ENCODE data around the gene MYOM3. TPM values are rescaled to one million over a fixed set of nuclear protein-coding genes. Genes with fewer than 3 reads are reported as not detected.
A peak's percentile ranks its signal among the peaks of the same experiment; 100 is the strongest.

The MYOM3 gene
- total RNA-seq = 0.88 TPM

DNA sequence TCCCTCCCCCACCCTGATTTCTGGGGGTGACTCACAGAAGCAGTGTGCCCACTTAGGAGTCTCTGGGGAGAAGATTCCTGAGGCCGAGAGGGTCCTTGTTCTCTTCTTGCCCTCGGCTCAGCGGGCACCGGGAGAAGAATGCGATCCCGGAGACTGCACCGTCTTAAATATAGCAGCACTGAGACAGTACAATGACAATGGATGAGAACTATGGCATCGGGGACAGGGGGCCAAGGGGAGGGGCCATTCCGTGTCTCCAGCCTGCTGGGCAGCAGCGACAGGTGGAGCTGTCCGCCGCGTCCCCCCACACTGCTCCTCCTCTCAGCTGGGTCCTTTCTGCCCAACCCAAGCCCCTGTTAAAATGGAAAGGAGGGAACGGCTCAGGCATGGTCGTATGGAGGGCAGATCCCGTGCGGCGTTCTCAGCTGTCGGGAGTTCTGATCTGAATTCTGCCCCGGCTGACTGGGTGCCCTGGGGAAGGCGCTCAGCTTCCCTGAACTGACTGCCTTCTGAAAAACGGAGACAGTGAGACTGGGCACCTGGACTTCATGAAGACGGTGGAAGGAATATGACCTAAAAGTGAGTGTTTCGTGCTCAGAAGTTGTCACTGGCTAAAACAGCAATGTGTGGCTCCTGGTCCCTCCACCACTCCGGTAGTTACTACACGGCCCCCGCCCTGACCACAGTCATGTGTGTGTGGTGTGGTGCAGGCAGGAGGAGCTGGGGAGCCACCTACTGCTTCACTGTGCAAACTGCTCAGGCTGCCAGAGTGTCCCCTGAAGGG, at the start of gene MYOM3:
Gene MYOM3, minus strand, starts transcription at position 140 of the 784 bp plus-strand sequence. CDS start 3,499 bp downstream, outside the sequence.
- peak; percentile 58 for ATAC-seq

DNA sequence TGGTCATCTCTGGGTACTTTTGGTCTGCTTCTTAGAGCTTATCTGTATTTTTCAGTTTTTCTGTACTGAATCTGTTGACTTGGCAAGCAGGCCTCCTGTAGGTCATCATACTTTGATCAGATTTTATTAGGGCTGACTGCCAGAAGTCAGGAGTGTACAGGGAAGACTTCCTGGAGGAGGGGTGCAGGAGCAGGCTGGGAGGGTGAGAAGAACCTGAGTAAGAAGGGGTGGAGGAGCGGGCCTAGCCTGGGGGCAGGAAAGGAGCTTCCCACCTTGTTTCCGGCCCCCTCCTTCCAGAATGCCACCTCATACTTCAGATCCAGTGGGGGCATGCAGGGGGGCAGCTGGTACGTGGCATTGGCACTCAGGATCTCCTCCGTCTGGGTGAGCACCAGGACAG, 49.3 kb upstream of the MYOM3 start:
- peak; percentile 34 for ATAC-seq

DNA sequence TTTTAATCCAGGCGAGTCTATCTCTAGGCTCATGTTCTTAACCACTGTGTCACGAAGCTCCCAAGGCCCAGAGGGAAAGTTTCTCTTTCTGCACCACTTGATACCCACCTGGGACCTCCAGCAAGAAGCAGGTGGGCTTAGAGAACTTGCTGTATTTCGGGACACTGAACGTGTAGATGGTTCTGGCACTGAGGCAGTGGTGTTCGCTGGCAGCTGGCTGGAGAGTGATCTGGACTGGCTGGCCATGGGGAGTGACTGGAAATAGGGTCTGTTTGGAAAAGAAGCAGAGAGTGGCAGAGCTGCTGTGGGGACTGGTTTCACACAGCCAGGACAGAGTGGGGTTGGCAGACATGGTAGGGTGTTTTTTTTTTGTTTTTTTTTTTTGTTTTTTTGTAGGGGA, 47.4 kb upstream of the MYOM3 start:
- no peak for ATAC-seq

DNA sequence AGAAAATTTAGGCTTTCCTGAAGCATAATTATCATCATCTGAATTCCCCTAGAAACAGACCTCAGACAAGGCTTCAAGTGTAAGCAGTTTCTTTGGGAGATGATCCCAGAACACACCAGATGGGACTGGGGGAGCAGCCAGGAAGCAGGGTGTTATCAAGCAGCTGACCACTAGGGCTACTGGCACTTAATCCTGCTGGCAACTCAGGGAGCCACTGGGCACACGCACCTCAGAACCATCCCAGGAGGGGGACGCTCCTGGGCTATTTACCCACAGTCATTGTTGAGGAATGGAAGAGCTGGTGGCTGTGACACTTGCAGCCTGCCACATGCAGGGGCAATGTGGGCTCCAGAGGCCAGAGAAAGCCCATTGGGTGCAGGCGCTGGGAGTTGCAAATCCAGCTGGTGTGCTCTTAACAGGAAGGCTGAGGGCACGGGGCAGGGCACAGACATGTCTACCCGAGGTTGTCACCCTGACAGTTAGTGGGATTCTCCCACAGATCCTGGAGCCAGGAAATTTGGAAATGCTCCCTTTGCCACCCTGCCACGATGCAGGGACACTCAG, 46.1 kb upstream of the MYOM3 start:
- no peak for ATAC-seq

DNA sequence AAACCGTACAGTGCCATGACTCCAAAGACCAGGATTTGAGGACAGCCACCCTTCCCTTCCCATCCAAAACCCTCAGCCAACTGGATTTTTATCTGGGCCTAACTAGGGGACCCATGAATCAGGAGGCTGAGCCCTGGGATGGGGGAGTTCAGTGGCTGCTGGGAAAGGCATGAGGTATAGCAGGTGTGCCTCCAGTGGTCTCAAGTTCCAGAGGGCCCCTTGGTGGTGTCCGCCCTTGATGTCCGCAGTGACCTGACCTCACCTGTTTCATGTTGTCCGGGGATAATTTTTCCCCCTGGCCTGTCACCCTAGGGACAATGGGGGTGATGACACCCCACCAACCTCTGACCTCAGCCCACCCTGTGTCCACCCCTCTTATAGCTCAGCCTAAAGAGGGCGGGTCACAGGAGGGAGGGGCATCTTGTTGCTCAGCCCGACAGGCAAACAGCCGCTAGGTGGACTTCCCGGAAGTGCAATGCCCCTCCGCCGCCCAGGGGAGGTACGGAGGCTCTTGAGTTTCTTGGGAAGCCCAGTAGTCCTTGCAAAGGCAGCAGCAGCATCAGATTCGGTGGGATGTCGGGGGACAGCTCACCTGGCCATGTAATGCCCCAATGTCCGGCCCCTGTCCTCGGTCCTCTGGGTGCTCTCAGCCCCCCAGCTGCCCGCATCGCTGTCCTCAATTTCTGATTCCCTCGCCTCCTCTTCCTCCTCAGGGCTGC, 44.8 kb upstream of the MYOM3 start:
- ATAC-seq = no peak

DNA sequence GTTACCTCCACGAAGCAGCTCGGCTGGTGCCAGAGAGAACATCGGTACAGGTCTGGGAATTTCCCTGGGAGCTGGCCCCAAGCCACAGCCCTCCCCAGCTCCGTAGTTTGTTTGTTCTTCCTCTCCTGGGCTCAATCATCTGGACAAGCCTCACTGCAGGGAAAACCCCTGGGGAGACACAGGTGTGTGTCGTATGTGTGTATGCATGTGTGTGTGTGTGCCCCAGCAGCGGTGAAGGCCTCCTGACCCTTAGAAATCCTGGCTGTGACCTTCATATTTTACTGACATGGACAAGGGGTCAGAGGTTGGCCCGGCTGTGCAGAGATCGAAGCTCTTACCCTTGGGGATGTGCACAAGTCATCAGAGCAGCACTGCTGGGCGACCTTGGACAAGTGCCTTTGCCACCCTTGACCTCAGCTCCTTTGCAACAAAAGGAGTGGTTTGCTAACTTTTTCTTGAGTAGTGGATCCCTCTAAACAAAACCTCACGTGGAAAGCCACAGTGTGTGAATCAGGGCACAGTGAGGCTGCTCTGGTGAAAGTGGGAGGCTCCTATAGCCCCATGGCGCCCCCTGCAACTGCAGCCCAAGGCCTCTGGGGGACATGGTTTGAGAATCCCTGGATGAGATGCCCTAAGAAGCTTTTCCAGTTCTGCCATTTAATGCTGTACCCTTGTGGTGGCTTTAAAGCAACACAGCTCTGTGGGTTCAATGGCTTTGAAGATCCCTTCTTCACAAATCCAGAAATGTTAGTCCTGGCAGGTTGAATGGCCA, 43.3 kb upstream of the MYOM3 start:
- ATAC-seq = no peak

DNA sequence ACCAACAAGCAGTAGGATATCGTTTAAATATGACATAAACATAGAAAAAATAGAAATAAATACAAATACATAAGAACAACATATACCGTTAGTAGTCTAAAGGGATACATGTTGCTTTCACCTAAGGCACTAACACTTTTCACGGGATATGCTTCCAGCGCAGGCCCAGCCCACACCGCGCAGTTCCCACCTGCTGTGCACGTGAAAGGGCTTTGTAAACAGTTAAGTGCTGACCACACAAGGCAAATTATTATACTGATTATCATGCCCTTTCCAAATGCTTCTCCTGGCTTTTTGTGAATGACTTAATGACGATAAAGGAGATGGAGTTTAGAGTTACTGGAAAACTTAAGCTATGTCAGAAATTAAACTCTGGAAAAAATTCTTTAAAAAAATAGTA, 42.3 kb upstream of the MYOM3 start:
- no peak for ATAC-seq

DNA sequence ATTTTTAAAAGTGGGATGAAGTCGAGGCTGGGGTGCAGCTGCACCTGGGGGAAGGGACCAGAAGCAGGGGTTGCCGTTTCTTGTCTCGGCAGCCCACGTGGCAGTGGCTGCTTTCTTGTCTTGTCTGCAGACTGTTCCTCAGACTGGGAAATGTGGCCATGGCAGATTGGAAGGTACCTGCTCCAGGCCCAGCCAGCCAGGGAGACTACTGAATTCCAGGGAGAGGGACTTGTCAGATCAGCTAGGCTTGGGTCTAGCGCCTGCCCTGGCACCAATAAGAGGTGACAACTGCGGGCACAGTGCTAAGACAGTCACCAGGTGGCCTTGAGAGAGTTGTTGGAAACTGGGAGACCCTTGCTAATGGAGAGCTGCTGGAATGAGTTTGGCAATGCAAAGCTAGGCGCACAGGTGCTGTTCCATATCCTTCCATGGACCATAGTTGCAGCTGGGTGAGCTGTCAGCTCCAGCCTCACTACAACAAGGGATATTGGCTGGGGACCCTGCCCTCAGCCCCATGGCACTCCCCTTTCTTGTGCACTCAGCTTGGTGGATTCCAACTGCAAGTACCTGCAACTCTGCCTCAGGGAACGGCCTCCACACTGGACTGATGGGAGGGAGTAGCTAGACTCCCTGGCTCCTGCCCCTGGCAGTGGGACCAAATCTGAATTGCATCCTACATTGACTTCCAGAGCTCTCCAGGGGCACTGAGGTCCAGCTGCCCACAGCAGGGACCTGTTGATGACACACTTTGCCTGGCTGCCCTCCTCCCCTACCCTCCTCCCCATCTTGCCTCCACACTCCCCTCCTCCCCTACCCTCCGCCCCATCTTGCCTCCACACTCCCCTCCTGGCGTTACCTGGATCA, 40.9 kb upstream of the MYOM3 start:
- no peak for ATAC-seq

DNA sequence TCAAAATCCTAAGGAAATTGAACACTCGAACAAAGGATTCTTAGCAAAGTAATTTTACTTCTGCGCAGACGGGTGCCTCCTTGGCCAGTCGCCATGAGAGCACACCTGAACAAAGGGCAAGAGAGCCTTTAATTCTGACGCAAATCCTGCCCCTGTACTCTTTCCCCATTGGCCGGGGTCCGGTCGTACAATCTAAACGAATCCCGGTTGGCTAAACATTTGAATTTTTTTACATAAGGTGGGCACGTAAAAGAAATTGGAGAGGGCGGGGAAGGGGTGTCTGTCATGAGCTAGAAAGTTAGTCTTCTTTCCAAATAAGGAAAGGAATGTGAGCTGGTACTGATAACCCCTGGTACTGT, 39.2 kb upstream of the MYOM3 start:
- ATAC-seq = no peak

DNA sequence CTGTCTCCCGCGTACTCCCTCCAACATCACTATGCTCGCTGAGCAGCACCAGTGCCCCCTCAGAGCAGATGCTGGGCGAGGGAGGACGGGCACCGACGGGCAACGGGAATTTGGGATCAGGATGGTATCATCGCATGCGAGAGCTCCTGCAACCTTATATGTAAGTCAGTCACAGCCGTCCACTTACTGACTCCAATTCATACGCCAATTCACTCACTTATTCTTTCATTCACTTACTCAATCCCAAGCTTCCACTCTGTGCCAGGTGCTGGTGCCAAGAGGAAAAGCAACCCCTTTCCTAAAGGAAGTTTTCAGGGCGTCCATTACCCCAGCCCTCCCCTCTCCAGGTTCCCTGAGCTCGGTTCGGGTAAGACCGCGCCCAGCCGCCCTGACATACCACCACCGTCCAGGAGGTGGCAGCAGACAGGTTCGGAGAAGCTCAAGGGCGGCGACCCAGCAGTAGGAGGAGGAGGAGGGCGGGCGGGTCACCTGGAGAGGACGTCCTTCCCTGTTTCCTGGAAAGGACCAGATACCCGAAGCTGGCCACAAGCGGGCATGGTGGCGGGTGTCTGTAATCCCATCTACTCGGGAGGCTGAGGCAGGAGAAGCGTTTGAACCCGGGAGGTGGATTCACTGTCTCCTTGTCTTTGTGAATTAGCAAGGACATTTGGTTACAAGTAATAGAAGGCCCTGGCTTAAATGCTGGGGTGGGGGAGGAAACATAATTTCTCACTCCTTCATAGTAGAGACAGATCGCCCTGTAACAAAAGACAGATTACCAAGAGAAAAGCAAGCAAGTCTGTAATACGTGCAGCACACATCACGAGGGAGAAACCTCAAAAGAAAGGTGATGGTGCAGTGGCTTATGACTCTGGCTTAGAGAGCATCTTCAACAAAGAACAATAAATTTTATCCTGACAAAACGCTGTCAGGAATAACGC, 38.6 kb upstream of the MYOM3 start:
- ATAC-seq = peak; percentile 95

DNA sequence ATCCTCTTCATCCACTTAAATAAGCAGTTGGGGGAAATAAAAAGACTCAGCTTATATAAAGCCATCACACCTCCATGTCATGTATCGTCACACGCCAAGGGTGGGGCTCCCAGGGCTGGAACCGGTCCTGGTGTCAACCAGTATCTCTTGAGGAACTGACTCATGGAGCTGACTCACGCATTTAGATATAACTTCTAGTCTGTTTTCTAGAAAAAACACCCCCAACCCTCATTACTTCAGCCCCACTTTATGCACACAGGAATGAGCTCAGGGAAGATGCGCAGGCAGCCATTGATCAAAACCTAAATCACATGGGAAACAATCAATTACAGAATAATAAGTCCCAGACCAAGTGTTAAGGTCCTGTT, 37.9 kb upstream of the MYOM3 start:
- peak; percentile 89 for ATAC-seq

DNA sequence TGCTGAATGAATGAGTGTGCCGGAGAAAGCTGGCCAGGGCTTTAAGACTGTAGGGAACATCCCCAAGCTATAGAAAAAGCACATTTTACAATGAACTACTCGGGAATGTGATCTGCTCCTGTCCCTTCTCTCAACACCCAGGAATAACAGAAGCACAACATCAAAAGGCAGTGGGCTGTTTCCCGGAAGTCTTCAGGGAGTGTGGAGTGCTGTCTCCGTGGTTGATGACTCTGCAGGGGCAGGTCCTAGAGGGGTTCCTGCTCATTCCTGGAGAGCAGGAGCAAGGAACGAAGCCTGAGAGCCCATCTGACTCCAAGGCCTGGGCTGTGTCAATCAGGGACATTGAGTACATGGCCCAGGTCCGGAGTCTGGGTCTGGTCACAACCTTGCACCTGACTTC, 35.9 kb upstream of the MYOM3 start:
- ATAC-seq = no peak

DNA sequence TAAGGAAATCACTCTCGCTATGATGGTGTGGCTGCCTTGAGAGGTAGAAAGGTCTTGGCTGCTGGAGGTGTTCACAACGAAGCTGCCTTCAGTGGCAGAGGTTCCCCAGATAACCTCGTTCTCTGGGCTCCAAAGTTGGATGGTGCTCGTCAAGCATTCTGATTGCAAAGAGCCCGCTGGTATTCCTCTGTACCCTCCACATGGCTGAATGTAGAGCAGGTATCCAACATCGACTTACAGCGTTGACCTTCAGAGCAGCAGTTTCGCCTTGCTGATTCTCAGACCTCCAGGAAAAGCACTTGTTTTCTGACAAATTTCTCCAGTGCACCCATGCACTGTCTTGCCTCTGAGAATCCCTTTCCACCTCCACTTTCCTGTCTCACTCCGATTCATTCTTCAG, 35.3 kb upstream of the MYOM3 start:
- ATAC-seq = no peak

DNA sequence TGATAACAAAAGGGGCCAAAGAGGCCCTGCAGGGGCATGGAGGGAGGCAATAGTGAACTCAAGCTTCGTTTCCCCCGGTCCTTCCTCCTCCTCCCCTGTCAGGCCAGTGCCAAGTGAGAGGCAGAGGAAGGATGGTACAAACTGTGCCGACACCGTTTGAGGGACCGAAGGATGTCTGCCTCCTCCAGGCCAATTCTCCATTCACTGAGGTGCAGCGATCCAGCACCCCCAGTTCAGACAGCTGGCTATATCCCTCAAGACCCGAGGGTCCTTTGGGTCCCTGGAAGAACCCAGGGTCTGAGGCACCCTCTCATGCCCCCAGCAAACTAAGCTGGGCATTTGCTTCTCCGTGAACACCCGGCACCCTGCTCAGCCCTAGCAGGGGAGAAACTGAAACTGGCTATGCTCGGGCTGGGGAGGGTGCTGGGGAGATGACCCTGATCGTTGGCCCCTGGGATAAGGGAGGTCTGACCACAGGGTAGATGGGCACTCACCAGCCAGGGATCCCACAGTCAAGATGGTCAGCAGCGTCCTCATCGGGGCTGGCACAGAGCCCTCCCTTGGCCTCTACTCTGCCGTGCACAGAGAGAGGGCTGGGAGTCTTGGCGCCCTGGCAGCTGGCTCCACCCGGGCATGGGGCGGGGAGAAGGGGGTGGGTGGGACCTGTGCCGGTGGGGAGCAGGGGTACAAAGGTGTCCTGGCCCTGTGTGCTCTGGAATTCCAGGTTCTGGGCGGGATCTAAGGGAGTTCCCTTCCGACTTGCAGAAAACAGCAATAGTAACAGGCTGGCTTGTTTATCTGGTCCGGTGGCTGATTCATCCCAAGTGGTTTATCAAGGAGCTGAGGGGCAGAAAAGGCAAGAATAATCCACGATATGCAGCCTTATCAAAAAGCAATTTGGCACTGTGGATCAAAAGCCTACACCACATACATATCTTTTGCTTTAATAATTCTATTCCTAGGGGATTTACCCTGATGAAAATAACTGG, 30.9 kb upstream of the MYOM3 start, which contains the start of gene IL22RA1:
Gene IL22RA1, minus strand, starts transcription at position 595 of the 989 bp plus-strand sequence. Its CDS starts 58 bp downstream, at position 537.
- ATAC-seq = peak; percentile 73

DNA sequence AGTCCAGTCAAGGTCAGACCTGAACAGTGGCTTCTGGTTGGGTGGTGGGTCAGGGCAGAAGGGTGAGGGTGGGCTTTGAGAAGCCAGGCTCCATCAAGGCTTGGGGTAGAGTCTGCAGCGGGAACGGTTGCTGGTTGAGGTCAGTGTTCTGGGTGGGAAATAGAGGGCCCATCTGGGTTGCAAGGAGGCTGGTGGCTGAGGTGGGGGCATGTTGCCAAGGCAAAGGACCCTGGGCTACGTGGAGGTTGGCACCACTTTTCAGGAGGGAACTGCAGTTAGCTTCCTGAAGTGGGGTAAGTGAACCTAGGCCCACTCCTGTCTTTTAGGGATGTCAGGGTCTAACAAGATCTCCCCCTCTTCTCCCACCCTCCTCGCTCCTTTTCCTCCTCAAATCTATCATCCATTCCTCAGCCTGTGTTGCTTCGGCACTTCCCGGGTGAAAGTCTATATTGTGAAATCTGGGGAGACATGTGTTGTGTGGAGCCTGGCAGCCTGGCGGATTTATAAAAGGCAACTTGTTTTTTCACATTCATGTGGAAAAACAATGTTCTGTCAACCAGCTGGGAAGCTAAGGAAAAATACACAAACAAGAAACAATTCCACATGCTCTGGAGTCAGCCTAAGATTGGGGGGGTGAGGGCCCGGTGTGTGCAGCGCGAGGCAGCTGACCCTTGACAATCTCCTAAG, 29.5 kb upstream of the MYOM3 start:
- ATAC-seq = no peak

DNA sequence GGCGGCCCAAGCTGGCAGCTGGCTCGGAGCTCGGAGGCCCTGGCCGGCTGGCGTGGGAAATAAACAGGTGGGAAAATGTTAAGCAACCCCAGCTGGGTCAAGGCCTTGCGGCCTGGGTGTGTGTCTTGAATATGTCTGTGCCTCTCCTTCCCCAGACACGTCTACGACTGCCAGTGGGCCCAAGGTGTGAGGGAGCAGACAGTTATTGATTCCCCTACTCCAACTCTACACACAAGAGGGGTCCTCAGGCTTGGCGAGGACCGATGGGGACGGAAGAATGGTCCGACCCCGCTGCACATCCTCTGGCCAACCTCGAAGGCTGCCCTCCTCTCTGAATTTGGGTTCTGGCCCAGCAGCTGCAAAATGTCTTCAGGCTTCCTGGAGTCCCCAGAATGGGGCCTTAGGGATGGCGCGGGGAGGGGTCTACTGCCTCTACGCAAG, 28.8 kb upstream of the MYOM3 start:
- ATAC-seq = no peak

DNA sequence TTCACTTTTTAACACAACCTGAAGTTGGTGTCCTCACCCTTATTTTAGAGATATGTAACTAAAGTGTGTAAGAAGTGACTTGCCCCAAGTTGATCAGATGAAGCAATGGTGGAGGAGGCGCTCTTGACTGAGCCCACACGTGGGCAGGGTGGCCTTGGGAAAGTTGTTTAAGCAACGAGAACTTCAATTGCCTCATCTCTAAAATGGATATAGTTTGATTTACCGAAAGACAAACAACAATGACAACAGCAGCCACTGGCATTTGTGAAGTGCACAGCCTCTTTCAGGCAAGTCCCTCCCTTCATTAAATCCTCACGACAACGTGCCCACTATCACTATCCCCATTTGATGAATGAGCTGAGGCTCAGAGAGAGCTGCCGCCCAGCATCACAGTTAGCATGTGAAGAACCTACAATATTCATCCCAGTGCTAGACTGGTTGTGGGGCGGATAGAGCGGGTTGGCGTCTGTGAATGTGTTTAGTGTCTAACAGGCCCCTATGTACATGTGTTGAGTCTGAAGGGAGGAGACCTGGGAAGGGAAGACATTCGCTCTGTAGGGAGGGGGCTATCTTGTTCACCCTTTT, 28.0 kb upstream of the MYOM3 start:
- ATAC-seq = no peak

DNA sequence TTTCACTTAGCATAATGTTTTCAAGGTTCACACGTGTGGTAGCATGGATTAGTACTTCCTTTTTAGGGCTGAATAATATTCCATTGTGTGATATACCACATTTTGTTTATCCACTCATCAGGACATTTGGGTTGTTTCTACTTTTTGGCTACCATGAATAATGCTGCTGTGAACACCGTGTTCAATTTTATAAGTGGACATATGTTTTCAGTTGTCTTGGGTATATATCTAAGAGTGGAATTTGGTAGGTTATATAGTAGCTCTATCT, 27.2 kb upstream of the MYOM3 start:
- ATAC-seq = no peak

Data from esophagus mucosa (tissue), 1 donor.